H1 (cell line): ENCODE measurements around the gene GRM8. TPM values are rescaled to one million over a fixed set of nuclear protein-coding genes. Genes with fewer than 3 reads are reported as not detected.

Experiments
- EZH2 ChIP-seq: fragments of 200-600 bp; sonication (generic); IDR thresholded peaks from 2 replicates; pipeline ENCODE4 v1.7.1; 2012; ENCODE audit warnings: low read depth, mild to moderate bottlenecking, moderate library complexity, low read length, inconsistent platforms; ENCODE audit not compliant: severe bottlenecking
- polyA plus RNA-seq, 7 experiments: library from polyadenylated mRNA; depleted of rRNA in 3 of 7; stranded (reverse) in 5 of 7; unstranded in 2 of 7; fragments of >200 nt in 5 of 7; fragments of 200-250 nt in 2 of 7; gene quantifications; 1 replicate in 5 of 7; 2 replicates in 1 of 7; 4 replicates in 1 of 7; pipeline versions ENCODE4 v1.2.1 to v1.2.3, GENCODE V29; 2011 to 2013; ENCODE audit warnings: missing spikeins in 2 of 7, mixed read lengths in 2 of 7
- total RNA-seq: library from RNA; stranded (reverse); fragmentation: NEBNext Ultra II Directional; extraction: Animal tissue kit (Norgen Biotek cat#: 25700); gene quantifications from 2 replicates; pipeline ENCODE4 v1.2.1, GENCODE V29; 2021

The GRM8 gene
- total and polyA plus RNA-seq, 2 of the 8 experiments (the other 6 are each of a cell fraction or from before 2014, with no cell fraction given), result 2.6 to 2.8 TPM

GRCh38 chr7:127137146-127137545 is 115.6 kb downstream of the GRM8 start (continued):
- no peak for TF ChIP-seq EZH2
